Stimulated activated CD8-positive, alpha-beta memory T cell treated with anti-CD3 and anti-CD28 coated beads, Interleukin-4, amount 100 ng/mL, for 4 hours (primary cell): ENCODE data around the gene RGS9.

Experiments used
- DNase-seq, 2 donors: peaks; one replicate each; pipeline ENCODE4 v3.0.0-alpha.2; 2020; ENCODE audit warnings: low read depth in 2 of 2, low spot score in 1 of 2

The RGS9 gene

GRCh38 chr17:65254166-65254565, 117.0 kb downstream of the RGS9 start:
- no peak for DNase-seq

GRCh38 chr17:65259281-65259680, 122.1 kb downstream of the RGS9 start:
- DNase-seq, result no peak

GRCh38 chr17:65259696-65260485, 122.7 kb downstream of the RGS9 start:
- no peak for DNase-seq

GRCh38 chr17:65260626-65261025, 123.5 kb downstream of the RGS9 start:
- no peak for DNase-seq

GRCh38 chr17:65261152-65261551, 124.0 kb downstream of the RGS9 start:
- no peak for DNase-seq

DNA sequence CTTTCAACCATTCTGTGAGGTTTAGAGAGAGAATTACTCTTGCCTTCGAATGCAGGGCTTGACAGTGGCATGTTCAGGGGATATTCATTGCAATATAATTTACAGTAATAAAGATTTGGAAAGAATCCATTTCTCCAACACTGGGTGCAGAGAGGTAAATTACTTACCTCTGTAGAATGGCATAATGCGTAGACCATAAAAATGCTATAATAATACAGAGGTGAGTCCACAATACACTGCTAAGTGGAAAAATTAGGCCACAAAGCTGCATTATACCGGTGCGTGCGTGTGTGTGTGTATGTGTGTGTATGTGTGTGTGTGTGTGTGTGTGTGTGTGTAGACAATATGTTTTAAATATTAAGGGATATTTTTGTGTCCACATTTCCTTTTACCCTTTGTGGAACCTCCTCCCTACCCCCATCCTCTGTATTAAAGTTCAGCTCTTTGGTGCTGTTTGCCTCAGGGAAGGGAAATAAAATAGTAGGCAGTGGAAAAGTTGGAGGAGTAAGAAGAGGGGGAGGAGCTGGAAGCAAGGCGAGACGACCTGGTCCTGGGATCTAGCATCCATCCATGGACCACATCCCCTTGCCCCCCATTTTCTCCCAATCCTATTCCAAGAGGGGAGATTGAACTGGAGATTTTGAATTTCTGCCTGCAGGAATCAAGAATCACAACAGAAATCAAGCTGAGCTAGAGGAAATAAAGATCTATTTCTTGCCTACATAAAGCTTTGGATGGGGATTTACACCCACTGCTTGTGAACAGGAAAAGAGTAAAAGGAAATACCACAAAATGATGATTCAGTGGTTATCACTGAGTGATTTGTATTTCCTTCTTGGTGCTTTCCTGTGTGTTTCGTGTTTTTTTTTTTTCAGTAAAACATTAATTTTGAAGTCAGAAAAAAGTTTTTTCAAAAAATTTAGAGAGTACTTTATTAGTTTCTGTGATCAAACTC, 124.8 kb downstream of the RGS9 start:
- DNase-seq, result no peak

DNA sequence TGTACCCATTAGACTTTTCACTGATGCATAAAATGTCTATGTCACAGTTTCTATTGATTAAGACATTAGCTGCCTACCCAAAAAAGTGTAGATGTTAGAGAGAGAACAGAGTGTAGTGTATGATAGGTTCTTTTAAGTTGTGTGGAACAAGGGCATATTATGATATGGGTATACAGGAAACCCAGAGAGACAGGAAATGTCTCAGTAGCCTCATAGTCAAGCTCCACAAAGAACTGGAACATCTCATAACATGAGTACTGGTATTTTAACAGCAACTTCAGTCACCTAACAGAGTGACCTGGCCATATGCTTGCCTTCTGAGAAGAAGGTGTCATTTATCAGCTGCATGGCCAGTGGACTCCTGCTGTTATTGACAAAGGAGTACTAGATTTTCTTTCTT, 128.1 kb downstream of the RGS9 start:
- no peak for DNase-seq

- DNase-seq, result no peak
Measured at GRCh38 chr17:65268832-65269231, 131.7 kb downstream of the RGS9 start.

DNA sequence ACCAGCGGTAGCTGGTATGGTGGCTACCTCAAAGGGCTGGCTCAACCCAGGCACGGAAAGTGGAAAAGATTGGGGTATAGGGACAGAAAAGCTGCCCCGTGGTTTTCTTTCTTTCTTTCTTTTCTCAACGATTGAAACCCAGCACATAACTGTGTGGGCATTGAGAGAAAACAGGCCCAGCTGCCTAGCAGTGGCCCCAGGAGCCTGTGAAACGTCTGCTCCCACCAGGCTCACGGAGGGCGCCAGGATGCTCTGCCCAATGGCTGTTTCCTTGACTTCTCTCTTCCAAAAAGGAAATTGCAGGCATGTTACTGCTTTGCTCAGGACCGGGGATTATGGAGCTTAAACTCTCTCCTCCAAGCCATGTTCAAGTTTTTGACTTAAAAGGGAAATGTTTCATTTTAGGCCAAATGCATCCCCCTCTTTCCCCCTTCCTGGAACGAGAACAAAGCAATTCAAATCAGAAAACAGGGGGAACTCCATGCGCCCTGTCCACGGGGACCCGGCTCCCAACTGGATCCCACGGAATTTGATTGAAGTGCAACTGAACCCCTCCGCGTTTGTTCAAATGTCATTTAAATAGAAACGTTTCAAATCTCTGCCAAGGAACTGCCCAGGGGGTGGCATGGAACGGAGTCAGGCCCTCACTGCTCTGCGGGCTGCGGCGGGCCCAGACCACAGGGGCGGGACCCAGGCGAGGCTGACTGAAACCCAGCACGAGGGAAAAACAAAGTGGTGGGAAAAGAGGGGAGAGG, 133.5 kb downstream of the RGS9 start:
- DNase-seq, result no peak

DNA sequence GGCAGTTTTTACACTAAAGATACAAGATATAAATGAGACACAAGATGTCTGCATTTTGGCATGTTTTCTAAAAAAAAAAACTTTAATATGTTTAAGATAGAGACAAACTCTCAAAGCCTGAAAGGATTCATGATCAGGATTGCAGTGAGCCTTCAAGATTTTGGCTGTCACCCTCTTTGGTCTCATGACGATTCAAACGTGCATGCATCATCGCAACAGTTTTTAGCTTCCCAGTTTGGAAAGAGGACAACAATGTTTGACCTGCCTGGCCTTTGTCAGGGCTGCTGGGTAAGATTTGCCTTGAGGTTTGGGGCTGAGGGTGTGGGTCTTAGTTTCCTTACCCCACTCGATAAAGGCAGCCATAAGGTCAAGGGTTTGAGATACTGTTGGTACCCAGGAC, 134.1 kb downstream of the RGS9 start:
- no peak for DNase-seq
